NCI-H146 (cell line): Measurements from ENCODE around the gene SEMA4C.
A peak's percentile ranks its signal among the peaks of the same experiment; 100 is the strongest.
"Not testable (repeated sequence)": the region's sequence is repeated elsewhere in the genome, so short reads cannot be mapped to it uniquely, and the experiment has no call there.

Source experiments
- DNase-seq: peaks from one replicate; lab custom pipeline; 2025; lab: John Stamatoyannopoulos, UW

The SEMA4C gene

DNA sequence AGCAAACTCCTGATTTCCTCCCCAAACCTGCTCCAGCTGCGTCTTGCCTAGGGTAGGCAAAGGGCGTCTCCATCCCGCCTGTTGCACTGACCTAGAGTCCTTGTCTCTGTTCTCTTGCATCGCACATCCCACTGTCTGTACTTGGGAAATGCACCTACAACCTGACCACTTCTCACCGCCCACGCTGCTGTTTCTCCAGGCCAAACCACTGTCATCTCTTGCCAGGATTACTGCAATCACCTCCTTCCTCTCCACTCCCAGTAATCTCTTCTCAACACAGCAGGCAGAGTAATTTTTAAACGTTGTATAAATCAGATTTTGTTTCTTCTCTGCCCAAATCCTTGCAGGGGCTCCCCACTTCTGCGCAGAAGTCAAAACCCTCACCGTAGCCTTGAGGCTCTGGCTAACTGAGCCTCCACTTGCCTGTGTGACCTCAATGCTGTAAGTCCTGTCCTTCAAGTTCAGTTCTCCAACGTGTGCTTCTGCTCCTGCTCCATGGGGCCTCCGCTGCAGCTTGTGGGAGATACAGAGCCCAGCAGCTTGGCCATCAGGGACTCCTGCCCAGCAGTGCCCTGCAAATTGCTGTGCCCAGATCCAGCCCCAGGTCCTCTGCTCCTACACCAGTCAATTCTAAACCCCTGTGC, 27.7 kb upstream of the SEMA4C start:
- no peak for DNase-seq

GRCh38 chr2:96895746-96896651, 26.1 kb upstream of the SEMA4C start:
- DNase-seq = peak; percentile 83

DNA sequence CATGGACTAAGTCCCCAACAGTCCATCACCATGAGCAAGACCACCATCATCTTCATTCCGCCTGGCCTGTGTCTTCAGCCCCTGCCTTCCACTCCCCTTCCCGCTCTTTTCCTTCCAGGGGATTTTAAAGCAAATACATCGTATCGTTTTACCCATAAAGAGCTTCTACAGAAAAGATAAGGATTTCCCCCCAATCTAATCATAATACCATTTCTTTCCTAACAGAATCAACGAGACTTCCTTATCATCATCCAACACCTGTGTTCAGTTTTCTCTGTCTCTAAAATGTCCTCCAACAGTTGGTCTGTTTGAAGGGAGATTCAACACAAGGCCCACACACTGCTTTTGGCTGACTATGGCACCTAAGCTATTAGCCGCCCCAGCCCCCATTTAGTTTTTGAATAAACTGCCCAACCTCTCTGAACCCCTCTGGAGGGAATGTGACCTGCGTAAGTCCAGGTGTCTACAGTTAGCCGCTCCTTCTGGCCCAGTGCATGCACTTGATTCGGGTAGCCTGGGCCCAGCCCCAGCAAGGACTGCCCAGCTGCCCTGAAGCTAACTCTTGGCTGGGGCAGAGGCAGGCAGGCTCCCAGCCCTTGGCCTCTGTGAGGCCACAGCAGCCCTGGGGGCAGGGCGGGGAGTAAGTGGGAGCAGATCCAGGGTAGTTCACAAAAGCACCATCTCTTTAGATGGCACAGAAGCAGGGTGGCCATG, 25.3 kb upstream of the SEMA4C start:
- DNase-seq = no peak

DNA sequence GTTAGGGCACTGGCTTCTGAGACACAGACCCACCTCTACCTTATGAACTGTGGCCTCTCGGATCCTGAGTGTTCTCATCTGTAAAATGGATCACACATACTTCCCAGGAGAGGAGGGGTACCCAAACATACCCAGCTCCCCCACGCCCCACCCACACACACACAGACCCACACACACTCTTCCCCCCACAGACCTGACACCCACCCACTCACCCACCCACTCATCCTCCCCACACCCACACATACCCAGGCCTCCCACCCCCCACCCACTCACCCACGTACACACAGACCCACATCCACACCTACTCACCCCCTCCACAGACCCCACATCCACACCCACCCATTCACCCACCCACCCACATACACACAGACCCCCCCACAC, 24.3 kb upstream of the SEMA4C start:
- DNase-seq = no peak

DNA sequence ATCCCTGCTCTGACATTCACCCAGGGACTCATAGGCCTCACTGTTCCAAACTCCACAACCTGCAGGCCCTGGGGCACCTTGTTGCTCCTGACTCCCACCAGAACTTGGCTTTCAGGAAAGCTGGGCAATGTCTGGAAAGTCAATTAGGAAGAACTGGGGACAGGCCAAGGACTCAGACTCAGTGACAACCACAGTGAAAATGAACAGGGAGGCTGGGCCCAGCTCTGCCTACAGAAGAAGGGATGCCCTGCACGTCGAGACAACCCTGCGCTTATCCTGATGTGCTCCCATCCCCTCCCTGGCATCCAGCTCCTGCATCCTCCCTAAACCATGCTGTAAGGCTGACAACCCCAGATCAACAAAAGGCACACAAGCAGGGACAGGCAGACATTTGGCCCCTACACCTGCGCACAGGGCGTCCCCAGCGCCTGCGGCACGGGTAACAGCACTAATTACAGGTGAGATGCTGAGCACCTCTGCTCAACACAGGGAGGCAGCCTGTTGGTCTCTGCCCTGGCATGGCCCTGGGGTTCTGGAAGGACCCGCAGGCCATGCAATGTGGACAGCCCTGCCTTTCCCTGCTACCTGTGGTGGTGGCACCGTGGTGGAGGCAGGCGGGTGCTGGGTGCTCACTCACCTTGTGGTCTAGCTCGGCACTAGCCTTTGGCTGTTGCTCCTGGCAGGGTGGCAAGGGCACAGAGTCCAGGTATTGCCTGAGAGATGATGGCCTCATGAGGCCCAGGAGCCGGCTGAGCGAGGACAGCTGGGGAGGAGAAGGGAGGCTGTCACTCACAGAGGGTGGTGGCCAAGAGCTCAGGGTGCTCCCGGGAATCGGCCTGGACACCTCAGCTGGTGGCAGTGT, 23.6 kb upstream of the SEMA4C start:
- DNase-seq = no peak

GRCh38 chr2:96891591-96892333, 21.9 kb upstream of the SEMA4C start:
- no peak for DNase-seq

GRCh38 chr2:96890726-96891385, 21.0 kb upstream of the SEMA4C start:
- DNase-seq = no peak

- no peak for DNase-seq
These were observed 20.4 kb upstream of the SEMA4C start for GRCh38 chr2:96890252-96890651.

GRCh38 chr2:96889502-96889901, 19.6 kb upstream of the SEMA4C start:
- not testable (repeated sequence) for DNase-seq

DNA sequence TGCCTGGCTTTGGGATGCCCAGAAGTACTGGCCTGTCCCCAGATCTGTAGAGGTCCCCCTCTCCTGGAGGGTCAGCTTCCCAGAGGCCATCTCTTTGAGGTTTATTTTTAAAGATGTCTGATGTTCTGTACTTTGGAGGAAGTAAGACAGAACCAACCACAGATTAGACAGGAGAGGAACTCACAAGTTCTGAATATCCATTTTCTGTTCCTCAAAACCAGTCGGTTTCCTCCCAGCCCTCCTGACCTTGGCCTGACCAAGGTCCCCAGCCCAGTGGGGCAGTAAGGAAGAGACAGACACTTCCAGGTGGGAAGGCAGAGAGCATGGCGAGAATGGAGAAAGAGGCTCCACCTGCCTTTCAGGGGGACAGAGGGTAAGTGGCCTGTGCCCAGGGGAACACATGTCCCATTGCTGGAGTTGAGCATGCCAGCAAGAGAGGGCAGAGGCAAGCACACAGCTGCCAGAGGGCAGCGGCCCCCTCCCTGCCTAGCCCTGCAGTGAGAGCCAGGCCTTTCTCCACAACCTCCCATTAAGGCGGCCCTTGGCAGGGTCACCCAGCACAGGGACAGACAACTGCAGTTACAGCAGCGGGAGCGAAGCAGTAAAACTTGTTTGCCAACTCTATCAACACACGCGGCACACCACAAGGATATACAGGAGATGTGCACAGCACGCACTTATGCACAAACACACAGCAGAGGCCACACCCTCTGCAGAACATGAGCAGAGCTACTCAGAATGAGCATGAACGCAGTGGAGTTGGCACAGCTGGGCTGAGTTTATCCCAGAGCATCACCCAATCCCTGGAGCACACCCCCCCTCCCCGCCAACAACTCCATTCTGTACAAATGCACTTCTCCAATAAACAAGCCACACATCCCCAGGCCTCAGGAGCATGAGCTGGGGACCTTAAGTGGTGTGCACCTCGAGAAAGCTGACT, 18.5 kb upstream of the SEMA4C start:
- DNase-seq = no peak

DNA sequence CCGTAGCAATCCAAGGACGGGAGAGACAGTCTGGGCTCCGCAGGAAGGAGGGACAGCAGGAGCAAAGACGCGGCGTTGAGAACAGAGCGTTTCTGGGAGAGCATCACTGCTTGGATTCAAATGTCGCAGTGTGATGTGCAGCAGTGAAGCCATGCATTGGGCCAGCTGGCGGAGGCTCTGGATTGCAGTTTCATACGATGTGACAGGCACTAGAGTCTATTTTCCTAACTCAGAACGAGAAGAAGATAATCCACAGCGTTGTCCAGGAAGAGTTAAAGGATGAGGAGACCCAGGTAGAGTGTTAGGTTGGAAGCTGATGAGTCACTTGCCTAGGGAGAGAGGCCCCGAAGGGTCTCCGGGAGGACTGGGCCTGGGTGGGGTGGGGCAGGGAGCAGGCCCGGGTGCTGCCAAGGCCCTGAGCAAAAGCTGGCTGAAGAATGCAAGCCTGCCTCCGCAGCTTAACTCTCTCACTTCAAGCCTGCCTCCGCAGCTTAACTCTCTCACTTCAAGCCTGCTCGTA, 17.7 kb upstream of the SEMA4C start:
- DNase-seq = no peak

- no peak for DNase-seq
These were observed 15.8 kb upstream of the SEMA4C start for GRCh38 chr2:96885432-96886347.

- DNase-seq = no peak
These were observed 14.6 kb upstream of the SEMA4C start for GRCh38 chr2:96884299-96885094.

- no peak for DNase-seq
These were observed 13.4 kb upstream of the SEMA4C start for GRCh38 chr2:96883306-96883705.

- no peak for DNase-seq
These were observed 13.0 kb upstream of the SEMA4C start for GRCh38 chr2:96882906-96883305.

GRCh38 chr2:96882230-96882629, 12.3 kb upstream of the SEMA4C start:
- no peak for DNase-seq
